Measurements from ENCODE around the gene P2RY14. TPM values are rescaled to one million over a fixed set of nuclear protein-coding genes. Genes with fewer than 3 reads are reported as not detected.

The P2RY14 gene
- total and polyA plus RNA-seq, 3 experiments from 2014 or later: 0.84 to 4.3 (median 1.3) TPM

- H3K4me3 Mint-ChIP-seq: peak overlapping the region; percentile 78 to 97 (median 88)
- no peaks in the 10 kb centered on the region for H3K27me3 Mint-ChIP-seq
- Histone ChIP-seq H3K27me3 (ENCODE audit: insufficient read depth, low read length, poor library complexity, severe bottlenecking) (no peaks in the 10 kb centered on the region), H3K27ac (ENCODE audit: low read depth, low read length) (peak overlapping the region; percentile 62), H3K4me1 (ENCODE audit: insufficient read depth, low read length) (peaks cover 57% of the 10 kb centered on the region), H3K4me3 (ENCODE audit: low read length) (peak overlapping the region; percentile 54), H3K36me3 (ENCODE audit: insufficient read depth, low read length) (peaks cover 11% of the 10 kb centered on the region), H3K9me3 (ENCODE audit: low read length) (no peaks in the 10 kb centered on the region)
- DNase-seq: peak in 1 of 5 donors; percentile 41
- CTCF ChIA-PET: interaction anchor here (0.8 to 2.9 kb wide), 12 partner anchors 12 to 81 kb away, joined by 3 to 15 read pairs (median 4); no protein-coding TSS in a partner anchor
- H3K36me3 Mint-ChIP-seq: peaks cover 15 to 60% (median 40%) of the 10 kb centered on the region in 3 donors
- H3K9me3 Mint-ChIP-seq: peaks cover 0 to 11% (median 0%) of the 10 kb centered on the region in 5 donors
- peaks cover 62 to 78% (median 72%) of the 10 kb centered on the region in 3 donors for H3K4me1 Mint-ChIP-seq
- POLR2A ChIA-PET: interaction anchor here (0.9 to 3.7 kb wide), 5 partner anchors 10 to 792 kb away, joined by 3 to 22 read pairs (median 6); no protein-coding TSS in a partner anchor
- H3K27ac Mint-ChIP-seq: peak overlapping the region; percentile 82 to 97 (median 94)
These were observed 77.2 kb downstream of the P2RY14 start for GRCh38 chr3:151201051-151201730.

GRCh38 chr3:151200586-151200985 lies 77.8 kb downstream of the P2RY14 start:
- DNase-seq: no peak
- peak overlapping the region; percentile 78 to 97 (median 88) for H3K4me3 Mint-ChIP-seq
- H3K27ac Mint-ChIP-seq: peak overlapping the region; percentile 82 to 97 (median 94)
- H3K36me3 ChIP-seq (ENCODE audit: insufficient read depth, low read length): peaks cover 11% of the 10 kb centered on the region
- no peaks in the 10 kb centered on the region for H3K27me3 ChIP-seq (ENCODE audit: insufficient read depth, low read length, poor library complexity, severe bottlenecking)
- H3K4me1 Mint-ChIP-seq: peaks cover 60 to 78% (median 72%) of the 10 kb centered on the region in 3 donors
- H3K36me3 Mint-ChIP-seq: peaks cover 15 to 60% (median 44%) of the 10 kb centered on the region in 3 donors
- peak overlapping the region; percentile 62 for H3K27ac ChIP-seq (ENCODE audit: low read depth, low read length)
- CTCF ChIA-PET: interaction anchor here (0.6 to 2.9 kb wide), 12 partner anchors 10 to 1321 kb away, joined by 3 to 15 read pairs (median 4); no protein-coding TSS in a partner anchor
- POLR2A ChIA-PET: interaction anchor here (0.9 to 3.7 kb wide), 5 partner anchors 10 to 791 kb away, joined by 3 to 22 read pairs (median 6); no protein-coding TSS in a partner anchor
- H3K9me3 ChIP-seq (ENCODE audit: low read length): no peaks in the 10 kb centered on the region
- H3K4me3 ChIP-seq (ENCODE audit: low read length): peak overlapping the region; percentile 54
- H3K27me3 Mint-ChIP-seq: no peaks in the 10 kb centered on the region
- H3K4me1 ChIP-seq (ENCODE audit: insufficient read depth, low read length): peaks cover 51% of the 10 kb centered on the region
- peaks cover 0 to 11% (median 2%) of the 10 kb centered on the region in 5 donors for H3K9me3 Mint-ChIP-seq

GRCh38 chr3:151199554-151200438 lies 78.5 kb downstream of the P2RY14 start:
- H3K36me3 Mint-ChIP-seq: peaks cover 15 to 60% (median 44%) of the 10 kb centered on the region in 3 donors
- H3K4me3 Mint-ChIP-seq: peak overlapping the region; percentile 78 to 97 (median 88)
- no peak overlapping the region for H3K27ac ChIP-seq (ENCODE audit: low read depth, low read length)
- H3K4me1 Mint-ChIP-seq: peaks cover 54 to 71% (median 67%) of the 10 kb centered on the region in 3 donors
- POLR2A ChIA-PET: interaction anchor here (1.3 to 3.7 kb wide), 3 partner anchors 11 to 18 kb away, joined by 3 to 22 read pairs (median 8); no protein-coding TSS in a partner anchor
- no peaks in the 10 kb centered on the region for H3K27me3 Mint-ChIP-seq
- H3K4me1 ChIP-seq (ENCODE audit: insufficient read depth, low read length): peaks cover 43% of the 10 kb centered on the region
- peaks cover 0 to 11% (median 3%) of the 10 kb centered on the region in 5 donors for H3K9me3 Mint-ChIP-seq
- H3K27me3 ChIP-seq (ENCODE audit: insufficient read depth, low read length, poor library complexity, severe bottlenecking): no peaks in the 10 kb centered on the region
- CTCF ChIA-PET: interaction anchor here (0.6 to 1.8 kb wide), 8 partner anchors 11 to 1320 kb away, joined by 3 to 7 read pairs (median 4); no protein-coding TSS in a partner anchor
- no peak for DNase-seq
- peak overlapping the region; percentile 80 to 95 (median 92) for H3K27ac Mint-ChIP-seq
- H3K9me3 ChIP-seq (ENCODE audit: low read length): no peaks in the 10 kb centered on the region
- H3K4me3 ChIP-seq (ENCODE audit: low read length): peak overlapping the region; percentile 54
- H3K36me3 ChIP-seq (ENCODE audit: insufficient read depth, low read length): peaks cover 11% of the 10 kb centered on the region

GRCh38 chr3:151198849-151199248 lies 79.5 kb downstream of the P2RY14 start:
- no peak overlapping the region for H3K27ac ChIP-seq (ENCODE audit: low read depth, low read length)
- H3K9me3 Mint-ChIP-seq: peaks cover 0 to 11% (median 3%) of the 10 kb centered on the region in 5 donors
- no peaks in the 10 kb centered on the region for H3K27me3 Mint-ChIP-seq
- POLR2A ChIA-PET: interaction anchor here (0.6 to 3.7 kb wide), 3 partner anchors 11 to 435 kb away, joined by 4 to 22 read pairs (median 4); no protein-coding TSS in a partner anchor
- peaks cover 11% of the 10 kb centered on the region for H3K36me3 ChIP-seq (ENCODE audit: insufficient read depth, low read length)
- peak overlapping the region in 6 of 8 donors; percentile 57 to 95 (median 92) for H3K27ac Mint-ChIP-seq
- CTCF ChIA-PET: interaction anchor here (1.1 to 1.5 kb wide), 5 partner anchors 12 to 84 kb away, joined by 3 to 5 read pairs (median 4); no protein-coding TSS in a partner anchor
- peaks cover 34% of the 10 kb centered on the region for H3K4me1 ChIP-seq (ENCODE audit: insufficient read depth, low read length)
- no peak for DNase-seq
- H3K4me3 ChIP-seq (ENCODE audit: low read length): no peak overlapping the region
- H3K27me3 ChIP-seq (ENCODE audit: insufficient read depth, low read length, poor library complexity, severe bottlenecking): no peaks in the 10 kb centered on the region
- H3K4me3 Mint-ChIP-seq: peak overlapping the region; percentile 52 to 97 (median 88)
- H3K36me3 Mint-ChIP-seq: peaks cover 15 to 60% (median 44%) of the 10 kb centered on the region in 3 donors
- no peaks in the 10 kb centered on the region for H3K9me3 ChIP-seq (ENCODE audit: low read length)
- H3K4me1 Mint-ChIP-seq: peaks cover 45 to 65% (median 57%) of the 10 kb centered on the region in 3 donors

GRCh38 chr3:151197981-151198767 lies 80.2 kb downstream of the P2RY14 start:
- no peak overlapping the region for H3K27ac ChIP-seq (ENCODE audit: low read depth, low read length)
- H3K27me3 ChIP-seq (ENCODE audit: insufficient read depth, low read length, poor library complexity, severe bottlenecking): no peaks in the 10 kb centered on the region
- CTCF ChIA-PET: interaction anchor here (0.6 to 1.5 kb wide), 6 partner anchors 11 to 84 kb away, joined by 3 to 5 read pairs (median 4); no protein-coding TSS in a partner anchor
- peaks cover 15 to 60% (median 44%) of the 10 kb centered on the region in 3 donors for H3K36me3 Mint-ChIP-seq
- no peaks in the 10 kb centered on the region for H3K9me3 ChIP-seq (ENCODE audit: low read length)
- no peak overlapping the region for H3K4me3 ChIP-seq (ENCODE audit: low read length)
- H3K4me1 ChIP-seq (ENCODE audit: insufficient read depth, low read length): peaks cover 33% of the 10 kb centered on the region
- H3K9me3 Mint-ChIP-seq: peaks cover 0 to 11% (median 3%) of the 10 kb centered on the region in 5 donors
- peak overlapping the region in 3 of 7 donors; percentile 28 to 97 (median 94) for H3K4me3 Mint-ChIP-seq
- DNase-seq: no peak
- H3K27me3 Mint-ChIP-seq: no peaks in the 10 kb centered on the region
- peak overlapping the region; percentile 17 to 95 (median 86) for H3K27ac Mint-ChIP-seq
- H3K4me1 Mint-ChIP-seq: peaks cover 40 to 58% (median 57%) of the 10 kb centered on the region in 3 donors
- H3K36me3 ChIP-seq (ENCODE audit: insufficient read depth, low read length): peaks cover 11% of the 10 kb centered on the region
- POLR2A ChIA-PET: interaction anchor here (0.6 to 3.7 kb wide), 3 partner anchors 10 to 434 kb away, joined by 4 to 22 read pairs (median 4); no protein-coding TSS in a partner anchor

- H3K27ac ChIP-seq (ENCODE audit: low read depth, low read length): no peak overlapping the region
- peaks cover 0 to 11% (median 3%) of the 10 kb centered on the region in 5 donors for H3K9me3 Mint-ChIP-seq
- ChIA-PET POLR2A (interaction anchor here (1.1 kb wide), 1 partner anchor 10 kb away, joined by 4 read pairs; no protein-coding TSS in a partner anchor), CTCF (interaction anchor here (0.5 to 1.4 kb wide), 3 partner anchors 28 to 1206 kb away, joined by 3 to 4 read pairs (median 4); no protein-coding TSS in a partner anchor)
- DNase-seq: no peak
- H3K9me3 ChIP-seq (ENCODE audit: low read length): no peaks in the 10 kb centered on the region
- H3K4me1 ChIP-seq (ENCODE audit: insufficient read depth, low read length): peaks cover 27% of the 10 kb centered on the region
- peaks cover 15 to 51% (median 49%) of the 10 kb centered on the region in 3 donors for H3K36me3 Mint-ChIP-seq
- H3K4me3 ChIP-seq (ENCODE audit: low read length): no peak overlapping the region
- no peak overlapping the region for H3K4me3 Mint-ChIP-seq
- no peaks in the 10 kb centered on the region for H3K27me3 ChIP-seq (ENCODE audit: insufficient read depth, low read length, poor library complexity, severe bottlenecking)
- no peak overlapping the region for H3K27ac Mint-ChIP-seq
- H3K27me3 Mint-ChIP-seq: no peaks in the 10 kb centered on the region
- peaks cover 11% of the 10 kb centered on the region for H3K36me3 ChIP-seq (ENCODE audit: insufficient read depth, low read length)
- peaks cover 37 to 61% (median 54%) of the 10 kb centered on the region in 3 donors for H3K4me1 Mint-ChIP-seq
These were observed 81.1 kb downstream of the P2RY14 start for GRCh38 chr3:151197228-151197627.

Measured in CD8-positive, alpha-beta memory T cell (primary cell).